Endothelial cell of umbilical vein (primary cell): ENCODE measurements around the gene SPOCD1. TPM values are rescaled to one million over a fixed set of nuclear protein-coding genes. Genes with fewer than 3 reads are reported as not detected.

Source experiments
- BruUV-seq: library from RNA; stranded (reverse); fragments of 400-500 nt; replicated peaks from 2 replicates; lab custom pipeline; 2021; lab: Mats Ljungman, UMichigan
- CTCF ChIA-PET: fragments of 300-600, 350-600 bp; sonication (Branson Sonifier 250); formaldehyde crosslinking; loops from one replicate; lab custom pipeline; 2021; ENCODE audit warnings: antibody characterized with exemption, inconsistent platforms; lab: Charles Lee
- POLR2A ChIA-PET: fragments of 300-600, 350-600 bp; sonication (Branson Sonifier 250); formaldehyde crosslinking; loops from one replicate; lab custom pipeline; 2021; ENCODE audit warnings: antibody characterized with exemption, inconsistent platforms; lab: Charles Lee
- DNase-seq: peaks from one replicate; pipeline ENCODE4 v3.0.0-alpha.2; 2011; ENCODE audit warnings: low read depth, low spot score
- FAIRE-seq: peaks from 2 replicates; lab custom pipeline; 2011; peaks lifted over from hg19 to GRCh38; lab: Jason Lieb, UNC
- H2AFZ ChIP-seq: 2 replicates; pipeline ENCODE4 v1.6.0; 2012; ENCODE audit warnings: low read depth, low read length, control low read depth, inconsistent platforms
- H3K27ac ChIP-seq: 2 replicates; pipeline ENCODE4 v1.5.1; 2011; ENCODE audit warnings: low read depth, mild to moderate bottlenecking, control low read depth, low read length, moderate library complexity; ENCODE audit not compliant: insufficient read depth
- H3K27me3 ChIP-seq, 2 experiments: 2 replicates each; pipeline versions ENCODE4 v1.6.0 to v1.6.1; 2011; ENCODE audit warnings: low read length in 2 of 2, mixed read lengths in 1 of 2; ENCODE audit not compliant: control insufficient read depth in 2 of 2, insufficient read depth in 2 of 2
- H3K36me3 ChIP-seq, 2 experiments: 2 replicates in 1 of 2; 3 replicates in 1 of 2; pipeline ENCODE4 v1.5.1; 2011; ENCODE audit warnings: low read length in 2 of 2, mild to moderate bottlenecking in 1 of 2, moderate library complexity in 1 of 2; ENCODE audit not compliant: control insufficient read depth in 2 of 2, insufficient read depth in 2 of 2; ENCODE audit errors: extremely low read depth in 1 of 2
- H3K4me1 ChIP-seq: 3 replicates; pipeline ENCODE4 v1.5.1; 2011; ENCODE audit warnings: mild to moderate bottlenecking, low read length; ENCODE audit not compliant: control insufficient read depth, insufficient read depth; ENCODE audit errors: extremely low read depth
- H3K4me2 ChIP-seq: 2 replicates; pipeline ENCODE4 v1.6.1; 2011; ENCODE audit warnings: low read length, control low read depth, mixed read lengths; ENCODE audit not compliant: insufficient read depth
- H3K4me3 ChIP-seq, 3 experiments: fragments of 200-600 bp in 1 of 3; sonication (generic), shearing (Covaris generic) in 1 of 3; replicated peaks in 1 of 3; 2 replicates each; pipeline ENCODE4 v1.5.1; 2011 to 2016; ENCODE audit warnings: control low read depth in 3 of 3, low read length in 3 of 3, mild to moderate bottlenecking in 2 of 3, inconsistent platforms in 1 of 3, low read depth in 1 of 3, moderate library complexity in 1 of 3; ENCODE audit not compliant: insufficient read depth in 1 of 3
- H3K79me2 ChIP-seq: 2 replicates; pipeline ENCODE4 v1.6.0; 2012; ENCODE audit warnings: low read length, inconsistent platforms; ENCODE audit not compliant: control insufficient read depth, insufficient read depth
- H3K9ac ChIP-seq: replicated peaks from 2 replicates; pipeline ENCODE3; 2011; ENCODE audit warnings: low read length, control low read depth; ENCODE audit not compliant: insufficient read depth; ENCODE audit errors: extremely low read depth
- H3K9me1 ChIP-seq: replicated peaks from 3 replicates; pipeline ENCODE4 v1.6.0; 2011; ENCODE audit warnings: mild to moderate bottlenecking, low read length; ENCODE audit not compliant: control insufficient read depth, insufficient read depth; ENCODE audit errors: extremely low read depth
- H3K9me3 ChIP-seq: replicated peaks from 2 replicates; pipeline ENCODE4 v1.5.1; 2012; ENCODE audit warnings: low read length, inconsistent platforms; ENCODE audit not compliant: control insufficient read depth, insufficient read depth
- H4K20me1 ChIP-seq: replicated peaks from 2 replicates; pipeline ENCODE3; 2011; ENCODE audit warnings: mild to moderate bottlenecking, low read length; ENCODE audit not compliant: control insufficient read depth, insufficient read depth; ENCODE audit errors: extremely low read depth
- CTCF ChIP-seq, 2 donors: IDR thresholded peaks; 1 replicate in 1 of 2; 2 replicates in 1 of 2; pipeline ENCODE4 v1.5.1; 2011; ENCODE audit warnings: low read length in 2 of 2, mild to moderate bottlenecking in 2 of 2, moderate library complexity in 2 of 2, control low read depth in 1 of 2, inconsistent platforms in 1 of 2, low read depth in 1 of 2; ENCODE audit not compliant: insufficient read depth in 1 of 2; ENCODE audit errors: extremely low read depth in 1 of 2
- MYC ChIP-seq: IDR thresholded peaks from one replicate; pipeline ENCODE4 v1.6.1; 2011; ENCODE audit warnings: mild to moderate bottlenecking, low read depth, low read length
- dilution Hi-C: fragments of 300-500 bp; cut with MboI; formaldehyde crosslinking; loops from one replicate; pipeline ENCODE4 v1.15.0; 2019; ENCODE audit warnings: low sequenced_read_pairs; ENCODE audit not compliant: extremely low pct_ligation_motif_present
- intact Hi-C: fragments of 100-400 bp; cut with micrococcal nuclease; formaldehyde crosslinking; loops from one replicate; pipeline ENCODE4 v1.10.0; 2022
- polyA plus RNA-seq, 4 experiments: library from polyadenylated mRNA; depleted of rRNA in 3 of 4; stranded (reverse) in 3 of 4; unstranded in 1 of 4; fragments of >200 nt; gene quantifications; 2 replicates each; pipeline versions ENCODE4 v1.2.1 to v1.2.3, GENCODE V29; 2011 to 2012; ENCODE audit warnings: missing spikeins in 1 of 4
- total RNA-seq: library from RNA; stranded (reverse); gene quantifications from 2 replicates; pipeline ENCODE4 v1.2.3, GENCODE V29; 2021

SPOCD1 gene
- total and polyA plus RNA-seq, 2 donors (not counting 3 experiments of a cell fraction or from before 2014, with no cell fraction given), result 0.27 to 33.0 TPM

- no peak overlapping the region for H2AFZ ChIP-seq
- intact Hi-C loops, result loop anchor here (1.0 to 2.0 kb wide), 4 partner anchors 21 to 81 kb away; no protein-coding TSS in a partner anchor
- peak; percentile 77 for FAIRE-seq
- H3K36me3 ChIP-seq, result no peaks in the 10 kb centered on the region
- H3K9ac ChIP-seq, result no peak overlapping the region
- no TSS peak for BruUV-seq
- H3K79me2 ChIP-seq, result no peaks in the 10 kb centered on the region
- TF ChIP-seq MYC, result no peak
- TF ChIP-seq CTCF (IDR thresholded peaks at IDR 0.05; ENCODE audit: extremely low read depth in 1 of 2, insufficient read depth in 1 of 2, low read depth in 1 of 2, low read length in 2 of 2), result peak; percentile 77 to 92
- no peaks in the 10 kb centered on the region for H3K9me1 ChIP-seq
- no peaks in the 10 kb centered on the region for H3K9me3 ChIP-seq
- H3K4me3 ChIP-seq, result no peak overlapping the region
- dilution Hi-C loops, result no loop called here
- ChIA-PET CTCF (interaction anchor here (0.5 to 3.2 kb wide), 40 partner anchors 8 to 324 kb away, joined by 3 to 177 read pairs (median 6); partner anchors contain the start of genes COL16A1, PEF1 and SPOCD1), POLR2A (interaction anchor here (1.1 kb wide), 1 partner anchor 81 kb away, joined by 4 read pairs; no protein-coding TSS in a partner anchor)
- no peaks in the 10 kb centered on the region for H3K4me1 ChIP-seq
- H3K27ac ChIP-seq, result no peak overlapping the region
- H3K27me3 ChIP-seq, result peaks cover 0 to 4% of the 10 kb centered on the region in 2 experiments
- no peak overlapping the region for H3K4me2 ChIP-seq
- DNase-seq, result peak; percentile 55
- H4K20me1 ChIP-seq, result no peaks in the 10 kb centered on the region
These were observed 70.5 kb downstream of the SPOCD1 start for GRCh38 chr1:31745096-31745945.
